ENCODE data around the gene SPIRE1.

- TF ChIP-seq POLR2A (IDR thresholded peaks at IDR 0.05), result no peak
- TF ChIP-seq EP300 (IDR thresholded peaks at IDR 0.05), result no peak
- TF ChIP-seq POLR2AphosphoS5 (IDR thresholded peaks at IDR 0.05), result no peak
- TF ChIP-seq CTCF (IDR thresholded peaks at IDR 0.05), result no peak
Measured at GRCh38 chr18:12645254-12645653, 12.7 kb downstream of the SPIRE1 start.
